ENCODE data around the gene SUPT6H.

The SUPT6H gene

DNA sequence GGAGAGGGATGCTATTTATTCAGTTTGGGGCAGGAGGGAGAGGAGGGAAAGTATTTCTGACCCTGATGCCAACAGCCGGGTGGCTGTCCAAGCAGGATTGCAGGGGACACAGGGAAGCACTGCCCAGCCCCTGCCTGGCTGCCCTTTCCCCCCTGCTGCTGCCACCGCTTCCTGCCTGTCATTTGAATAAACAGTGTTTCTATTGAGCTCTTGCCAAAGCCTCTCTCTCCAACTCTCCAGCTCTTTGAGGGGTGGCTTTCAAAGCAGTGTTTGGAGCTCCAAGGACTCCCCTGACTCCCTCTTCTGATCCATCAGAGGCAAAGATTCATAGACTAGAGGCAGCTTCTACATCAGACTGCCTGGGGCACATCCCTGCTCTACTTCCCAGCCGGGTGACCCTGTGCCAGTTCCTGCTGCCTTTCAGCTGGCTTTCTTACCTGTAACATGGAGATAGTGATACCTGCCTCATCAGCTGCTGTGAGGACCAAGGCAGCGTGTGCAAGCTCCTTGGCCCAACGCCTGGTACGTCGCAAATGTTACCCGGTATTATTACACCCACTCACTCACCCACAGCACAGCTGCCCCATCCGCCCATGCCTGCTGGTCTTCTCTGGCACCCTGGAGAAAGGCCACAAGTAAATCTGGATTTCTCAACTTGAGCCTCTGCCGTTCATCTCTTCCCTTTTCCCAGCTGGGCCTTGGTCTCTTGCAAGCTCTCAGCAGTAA lies 40.2 kb downstream of the SUPT6H start:
- H3K4me3 ChIP-seq (ENCODE audit: low read length): no peak overlapping the region
- TF ChIP-seq, protein P1, sequence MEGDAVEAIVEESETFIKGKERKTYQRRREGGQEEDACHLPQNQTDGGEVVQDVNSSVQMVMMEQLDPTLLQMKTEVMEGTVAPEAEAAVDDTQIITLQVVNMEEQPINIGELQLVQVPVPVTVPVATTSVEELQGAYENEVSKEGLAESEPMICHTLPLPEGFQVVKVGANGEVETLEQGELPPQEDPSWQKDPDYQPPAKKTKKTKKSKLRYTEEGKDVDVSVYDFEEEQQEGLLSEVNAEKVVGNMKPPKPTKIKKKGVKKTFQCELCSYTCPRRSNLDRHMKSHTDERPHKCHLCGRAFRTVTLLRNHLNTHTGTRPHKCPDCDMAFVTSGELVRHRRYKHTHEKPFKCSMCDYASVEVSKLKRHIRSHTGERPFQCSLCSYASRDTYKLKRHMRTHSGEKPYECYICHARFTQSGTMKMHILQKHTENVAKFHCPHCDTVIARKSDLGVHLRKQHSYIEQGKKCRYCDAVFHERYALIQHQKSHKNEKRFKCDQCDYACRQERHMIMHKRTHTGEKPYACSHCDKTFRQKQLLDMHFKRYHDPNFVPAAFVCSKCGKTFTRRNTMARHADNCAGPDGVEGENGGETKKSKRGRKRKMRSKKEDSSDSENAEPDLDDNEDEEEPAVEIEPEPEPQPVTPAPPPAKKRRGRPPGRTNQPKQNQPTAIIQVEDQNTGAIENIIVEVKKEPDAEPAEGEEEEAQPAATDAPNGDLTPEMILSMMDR (conservative IDR thresholded peaks at IDR 0.05; ENCODE audit: low read depth, low read length): no peak
- no peak for DNase-seq (ENCODE audit: low read depth)

DNA sequence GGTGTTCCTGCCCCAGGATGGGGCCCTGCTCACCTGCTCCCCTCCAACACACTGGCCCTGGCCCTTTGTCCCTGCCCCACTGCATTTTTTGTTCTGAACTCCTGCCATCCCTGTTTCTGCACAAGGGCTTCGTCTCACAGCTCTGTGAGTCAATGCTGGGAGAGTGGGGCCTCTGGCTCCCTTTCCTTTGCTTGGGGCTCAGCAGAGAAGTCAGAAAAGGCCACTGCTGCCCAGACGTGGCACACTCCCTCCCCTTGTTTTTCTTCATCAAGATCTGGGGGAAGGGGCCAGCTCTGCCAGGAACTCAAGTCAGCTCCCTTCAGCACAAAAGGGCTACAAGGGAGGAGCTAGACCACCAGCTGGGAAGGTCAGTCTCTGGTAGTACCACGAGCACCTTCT lies 40.7 kb downstream of the SUPT6H start:
- TF ChIP-seq, protein P1 (conservative IDR thresholded peaks at IDR 0.05; ENCODE audit: low read depth, low read length): no peak
- no peak for DNase-seq (ENCODE audit: low read depth)
- no peak overlapping the region for H3K4me3 ChIP-seq (ENCODE audit: low read length)

DNA sequence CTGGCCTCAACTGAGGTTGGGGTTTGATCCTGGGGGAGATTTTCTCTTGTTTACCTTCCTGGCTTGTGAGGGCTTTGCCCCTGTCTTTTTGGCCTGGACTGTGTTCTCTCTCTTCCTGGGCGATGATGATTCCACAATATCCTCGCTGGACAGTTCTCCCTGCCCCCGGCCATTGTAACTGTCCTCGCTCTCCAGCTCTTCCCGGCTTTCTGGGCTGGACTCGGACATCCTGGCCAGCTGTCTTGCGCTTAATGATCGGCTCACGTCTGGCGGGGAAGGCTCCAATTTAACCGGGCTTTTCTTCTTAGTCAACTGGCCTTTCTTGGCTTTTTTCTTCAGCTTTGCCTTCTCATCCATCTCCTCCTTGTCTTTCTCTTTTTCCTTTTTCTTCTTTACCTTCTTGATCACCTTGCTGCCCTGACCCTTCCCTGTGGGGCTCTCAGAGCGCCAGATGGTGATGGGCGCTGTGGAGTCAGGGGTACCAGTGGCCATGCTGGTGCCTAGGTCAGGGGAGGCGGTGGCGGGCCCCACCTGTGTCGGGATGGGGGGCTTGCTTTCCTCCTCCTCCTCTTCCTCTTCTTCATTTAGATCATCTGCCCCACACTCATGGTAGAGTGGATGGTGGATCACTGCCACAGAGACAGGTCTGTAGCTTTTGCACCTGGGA lies 41.7 kb downstream of the SUPT6H start:
- TF ChIP-seq, protein P1 (conservative IDR thresholded peaks at IDR 0.05; ENCODE audit: low read depth, low read length): no peak
- H3K4me3 ChIP-seq (ENCODE audit: low read length): no peak overlapping the region
- no peak for DNase-seq (ENCODE audit: low read depth)

DNA sequence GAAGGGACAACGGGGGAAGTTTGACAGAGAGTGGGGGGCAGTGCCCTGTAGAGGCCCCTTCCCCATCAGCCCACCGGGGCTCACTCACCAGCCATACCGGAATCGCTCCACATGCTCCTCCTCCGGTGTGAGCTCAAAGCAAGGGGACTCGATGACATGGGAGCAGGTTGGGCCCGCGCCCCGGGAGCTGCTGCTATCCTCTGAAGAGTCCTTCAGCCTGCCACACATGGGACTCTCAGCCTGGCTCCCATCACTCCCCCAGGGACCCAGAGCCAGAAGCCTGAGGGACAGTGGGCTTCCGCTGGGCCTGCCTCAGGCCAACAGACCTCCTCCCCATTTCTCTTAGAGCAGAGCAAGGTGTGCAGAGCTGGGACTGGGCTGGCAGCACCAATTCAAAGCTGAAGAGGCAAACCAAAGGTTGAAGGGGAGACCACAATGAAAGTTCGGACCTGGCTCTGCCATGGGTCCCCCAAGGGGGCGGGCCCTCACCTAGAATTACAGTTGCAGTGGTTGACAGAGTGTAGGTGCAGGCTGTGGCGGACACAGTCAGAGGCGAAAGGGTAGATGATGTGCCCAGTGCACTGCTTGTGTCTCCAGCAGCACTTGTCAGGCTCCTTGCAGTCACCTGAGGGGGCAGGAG lies 42.3 kb downstream of the SUPT6H start:
- DNase-seq (ENCODE audit: low read depth): no peak
- no peak overlapping the region for H3K4me3 ChIP-seq (ENCODE audit: low read length)
- TF ChIP-seq, protein P1 (conservative IDR thresholded peaks at IDR 0.05; ENCODE audit: low read depth, low read length): no peak

DNA sequence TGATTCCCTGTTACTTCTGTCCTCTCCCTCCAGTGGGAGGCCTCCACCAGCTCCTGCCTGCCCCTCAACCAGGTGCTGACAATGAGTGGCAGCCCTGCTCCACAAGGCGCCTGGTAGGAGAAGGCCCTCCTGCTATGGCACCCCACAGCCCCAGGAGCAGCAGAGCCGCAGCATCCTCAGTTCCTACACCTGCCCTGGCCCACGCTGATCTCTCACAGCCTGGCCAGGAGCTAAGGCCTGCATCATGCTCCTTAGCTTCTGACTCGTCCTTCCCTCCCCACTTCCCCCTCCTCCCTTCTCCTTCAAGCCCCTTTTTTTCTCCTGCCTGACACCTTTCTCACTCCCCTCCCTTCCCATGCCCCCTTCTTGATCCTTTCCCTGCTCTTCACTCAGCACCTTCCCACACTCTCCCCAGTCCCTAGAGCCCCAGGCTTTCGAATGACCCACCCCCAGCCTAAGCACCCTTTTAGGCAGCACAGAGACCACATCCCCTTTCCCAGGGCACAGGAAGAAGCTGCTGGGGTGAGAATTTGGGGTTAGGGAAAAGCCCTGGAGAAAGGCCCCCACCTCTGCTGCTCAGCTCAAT lies 43.2 kb downstream of the SUPT6H start:
- TF ChIP-seq, protein P1 (conservative IDR thresholded peaks at IDR 0.05; ENCODE audit: low read depth, low read length): no peak
- DNase-seq (ENCODE audit: low read depth): no peak
- no peak overlapping the region for H3K4me3 ChIP-seq (ENCODE audit: low read length)

DNA sequence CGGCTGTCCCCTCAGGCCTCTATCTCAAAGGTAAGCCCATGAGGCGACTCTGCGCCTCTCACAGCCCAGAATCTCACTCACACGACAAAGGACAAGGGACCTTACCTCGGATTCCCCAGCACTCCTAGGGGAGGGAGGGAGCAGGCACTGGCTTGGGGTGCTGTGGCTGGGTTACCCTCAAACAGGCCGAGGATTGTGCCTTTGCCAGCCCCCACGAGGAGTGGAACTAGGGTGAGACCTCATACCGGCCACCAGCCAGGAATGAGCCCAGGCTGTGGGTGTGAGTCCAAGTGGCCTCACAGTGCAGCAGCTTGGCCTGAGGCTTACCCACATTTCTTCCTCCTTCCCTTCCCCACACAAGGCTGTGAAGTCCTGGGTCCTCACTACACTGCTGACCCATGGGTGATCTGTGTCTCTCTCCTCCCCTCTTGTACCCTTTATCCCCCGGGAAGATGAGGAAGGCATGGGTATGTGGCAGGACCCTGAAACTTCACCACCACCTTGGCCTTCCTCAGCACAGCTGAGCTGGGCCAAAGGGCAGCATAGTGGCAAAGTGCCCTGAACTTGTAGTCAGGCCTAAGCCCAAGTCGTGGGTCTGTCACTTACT lies 43.8 kb downstream of the SUPT6H start:
- DNase-seq (ENCODE audit: low read depth): no peak
- TF ChIP-seq, protein P1 (conservative IDR thresholded peaks at IDR 0.05; ENCODE audit: low read depth, low read length): no peak
- H3K4me3 ChIP-seq (ENCODE audit: low read length): no peak overlapping the region

Measured in retinal pigment epithelial cell (primary cell).